ENCODE results near the gene PCDHB8.
"Not testable (repeated sequence)": the region's sequence is repeated elsewhere in the genome, so short reads cannot be mapped to it uniquely, and the experiment has no call there.

DNA sequence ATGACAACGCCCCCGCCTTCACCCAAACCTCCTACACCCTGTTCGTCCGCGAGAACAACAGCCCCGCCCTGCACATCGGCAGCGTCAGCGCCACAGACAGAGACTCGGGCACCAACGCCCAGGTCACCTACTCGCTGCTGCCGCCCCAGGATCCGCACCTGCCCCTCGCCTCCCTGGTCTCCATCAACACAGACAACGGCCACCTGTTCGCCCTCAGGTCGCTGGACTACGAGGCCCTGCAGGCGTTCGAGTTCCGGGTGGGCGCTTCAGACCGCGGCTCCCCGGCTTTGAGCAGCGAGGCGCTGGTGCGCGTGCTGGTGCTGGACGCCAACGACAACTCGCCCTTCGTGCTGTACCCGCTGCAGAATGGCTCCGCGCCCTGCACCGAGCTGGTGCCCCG is 1.8 kb downstream of the PCDHB8 start:
- TF ChIP-seq, protein P1, sequence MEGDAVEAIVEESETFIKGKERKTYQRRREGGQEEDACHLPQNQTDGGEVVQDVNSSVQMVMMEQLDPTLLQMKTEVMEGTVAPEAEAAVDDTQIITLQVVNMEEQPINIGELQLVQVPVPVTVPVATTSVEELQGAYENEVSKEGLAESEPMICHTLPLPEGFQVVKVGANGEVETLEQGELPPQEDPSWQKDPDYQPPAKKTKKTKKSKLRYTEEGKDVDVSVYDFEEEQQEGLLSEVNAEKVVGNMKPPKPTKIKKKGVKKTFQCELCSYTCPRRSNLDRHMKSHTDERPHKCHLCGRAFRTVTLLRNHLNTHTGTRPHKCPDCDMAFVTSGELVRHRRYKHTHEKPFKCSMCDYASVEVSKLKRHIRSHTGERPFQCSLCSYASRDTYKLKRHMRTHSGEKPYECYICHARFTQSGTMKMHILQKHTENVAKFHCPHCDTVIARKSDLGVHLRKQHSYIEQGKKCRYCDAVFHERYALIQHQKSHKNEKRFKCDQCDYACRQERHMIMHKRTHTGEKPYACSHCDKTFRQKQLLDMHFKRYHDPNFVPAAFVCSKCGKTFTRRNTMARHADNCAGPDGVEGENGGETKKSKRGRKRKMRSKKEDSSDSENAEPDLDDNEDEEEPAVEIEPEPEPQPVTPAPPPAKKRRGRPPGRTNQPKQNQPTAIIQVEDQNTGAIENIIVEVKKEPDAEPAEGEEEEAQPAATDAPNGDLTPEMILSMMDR (IDR thresholded peaks at IDR 0.05), result not testable (repeated sequence)
- TF ChIP-seq POLR2A (IDR thresholded peaks at IDR 0.05), result not testable (repeated sequence)

Data from stomach (tissue), 4 donors.